NB4 (cell line): ENCODE data around the gene HRAS.

Experiments
- CTCF ChIP-seq: IDR thresholded peaks from one replicate; pipeline ENCODE4 v1.5.1; 2012; ENCODE audit warnings: low read depth, low read length
- MYC ChIP-seq: IDR thresholded peaks from 2 replicates; pipeline ENCODE4 v1.6.1; 2011; ENCODE audit warnings: low read depth, low read length
- POLR2A ChIP-seq: IDR thresholded peaks from 2 replicates; pipeline ENCODE4 v1.6.1; 2011; ENCODE audit warnings: mild to moderate bottlenecking; ENCODE audit not compliant: insufficient read length; ENCODE audit errors: extremely low read depth
- TF ChIP-seq, protein P1 (sequence below): IDR thresholded peaks from 2 replicates; pipeline ENCODE4 v1.6.1; 2011; ENCODE audit warnings: low read depth, low read length

DNA sequence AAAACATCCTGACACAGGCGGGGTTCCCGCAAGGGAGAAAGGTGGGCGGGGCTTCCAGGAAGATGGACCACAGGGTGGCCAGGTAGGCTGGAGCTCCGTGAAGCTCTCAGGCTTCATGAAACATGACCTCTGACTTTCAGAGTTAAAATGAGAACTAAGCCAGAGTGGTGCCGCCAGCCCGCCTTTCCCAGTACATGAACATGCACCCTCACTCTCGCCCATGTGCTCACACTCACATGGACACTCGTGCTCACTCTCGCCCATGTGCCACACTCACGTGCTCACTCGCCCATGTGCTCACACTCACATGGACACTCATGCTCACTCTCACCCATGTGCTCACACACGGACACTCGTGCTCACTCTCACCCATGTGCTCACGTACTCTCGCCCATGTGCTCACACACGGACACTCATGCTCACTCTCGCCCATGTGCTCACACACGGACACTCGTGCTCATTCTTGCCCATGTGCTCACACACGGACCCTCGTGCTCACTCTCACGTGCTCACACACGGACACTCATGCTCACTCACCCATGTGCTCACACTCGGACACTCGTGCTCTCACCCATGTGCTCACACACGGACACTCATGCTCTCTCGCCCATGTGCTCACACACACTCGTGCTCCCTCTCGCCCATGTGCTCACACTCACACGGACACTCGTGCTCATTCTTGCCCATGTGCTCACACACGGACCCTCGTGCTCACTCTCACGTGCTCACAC is 38.4 kb downstream of the HRAS start:
- TF ChIP-seq CTCF (no peak), POLR2A (no peak), MYC (peak; percentile 39; the same call in 1 of the 2 replicates)
- TF ChIP-seq, protein P1, sequence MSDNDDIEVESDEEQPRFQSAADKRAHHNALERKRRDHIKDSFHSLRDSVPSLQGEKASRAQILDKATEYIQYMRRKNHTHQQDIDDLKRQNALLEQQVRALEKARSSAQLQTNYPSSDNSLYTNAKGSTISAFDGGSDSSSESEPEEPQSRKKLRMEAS, result peak; percentile 85
